Esophagus squamous epithelium (tissue), 5 donors: Measurements from ENCODE around the gene ARHGEF37. TPM values are rescaled to one million over a fixed set of nuclear protein-coding genes. Genes with fewer than 3 reads are reported as not detected.
A peak's percentile ranks its signal among the peaks of the same experiment; 100 is the strongest.

ENCODE experiments used
- DNase-seq: peaks from one replicate; lab custom pipeline; 2025; lab: John Stamatoyannopoulos, UW
- H3K27ac ChIP-seq, 4 donors: fragments of 200-600 bp; sonication (generic); one replicate each; pipeline ENCODE4 v1.5.1; 2016 to 2019; ENCODE audit warnings: mild to moderate bottlenecking in 1 of 4
- H3K27me3 ChIP-seq, 4 donors: fragments of 200-600 bp; sonication (generic); 1 replicate in 3 of 4; 2 replicates in 1 of 4; pipeline versions ENCODE4 v1.5.1 to v1.6.0; 2017 to 2021; ENCODE audit warnings: antibody characterized with exemption in 1 of 4
- H3K36me3 ChIP-seq, 3 donors: fragments of 200-600 bp; sonication (generic); one replicate each; pipeline ENCODE4 v1.5.1; 2016 to 2019
- H3K4me1 ChIP-seq, 3 donors: fragments of 200-600 bp; sonication (generic); one replicate each; pipeline ENCODE4 v1.5.1; 2017 to 2019
- H3K4me3 ChIP-seq, 4 donors: fragments of 200-600 bp; sonication (generic); 1 replicate in 3 of 4; 2 replicates in 1 of 4; pipeline ENCODE4 v1.5.1; 2016 to 2019; ENCODE audit warnings: mild to moderate bottlenecking in 2 of 4, moderate library complexity in 1 of 4
- H3K9me3 ChIP-seq, 3 donors: fragments of 200-600 bp; sonication (generic); one replicate each; pipeline ENCODE4 v1.5.1; 2016 to 2019
- POLR2A ChIP-seq, 4 donors: fragments of 450-650 bp; IDR thresholded peaks; one replicate each; pipeline ENCODE4 v1.6.1; 2017; ENCODE audit warnings: antibody characterized with exemption in 4 of 4, mild to moderate bottlenecking in 4 of 4, moderate library complexity in 3 of 4
- WGBS, 2 donors: methylation state at CpG; one replicate each; pipeline ENCODE4 v1.1.5; 2018; 5-methylcytosine and 5-hydroxymethylcytosine counted together
- intact Hi-C: fragments of 100-400 bp; cut with DNase I; formaldehyde crosslinking; loops from one replicate; pipeline ENCODE4 v1.15.0; 2022
- total RNA-seq, 4 donors: library from RNA; depleted of rRNA; stranded (reverse); fragments of >200 nt; gene quantifications; one replicate each; pipeline ENCODE4 v1.1.0, GENCODE V29; 2016
- TF ChIP-seq, protein P1 (sequence below), 6 experiments: fragments of 450-650 bp in 4 of 6; fragments of 200-600 bp in 2 of 6; sonication (generic) in 2 of 6; IDR thresholded peaks; one replicate each; pipeline ENCODE4 v1.5.1; 2016 to 2019; ENCODE audit warnings: antibody characterized with exemption in 6 of 6, mild to moderate bottlenecking in 4 of 6, moderate library complexity in 4 of 6
- donor health status: DM: yes; HTN: yes; CAD: no.

Gene ARHGEF37
- total RNA-seq, 4 donors from 2014 or later = 14.5 to 29.3 (median 18.0) TPM

DNA sequence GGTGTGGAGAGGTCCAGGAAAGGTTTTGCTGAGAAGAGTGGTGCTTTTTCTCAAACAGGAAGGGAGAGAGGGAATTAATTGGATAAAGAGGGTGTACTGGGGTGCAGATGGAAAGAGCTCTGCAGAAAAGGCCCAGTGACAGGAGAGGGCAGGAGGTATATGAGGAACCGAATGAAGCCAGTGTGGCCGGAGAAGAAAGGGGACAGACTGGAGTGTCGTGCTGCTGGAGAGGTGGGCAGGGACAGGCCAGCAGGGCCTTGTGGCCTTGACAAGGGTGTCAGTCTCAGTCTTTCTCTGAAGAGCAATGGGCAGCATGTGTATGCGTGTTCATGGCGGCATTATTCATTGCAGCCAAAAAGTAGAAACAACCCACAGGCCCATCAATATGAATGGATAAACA, 48.1 kb downstream of the ARHGEF37 start:
- 94% methylated on average over 5 of the region's 5 CpGs for WGBS, 2 donors

DNA sequence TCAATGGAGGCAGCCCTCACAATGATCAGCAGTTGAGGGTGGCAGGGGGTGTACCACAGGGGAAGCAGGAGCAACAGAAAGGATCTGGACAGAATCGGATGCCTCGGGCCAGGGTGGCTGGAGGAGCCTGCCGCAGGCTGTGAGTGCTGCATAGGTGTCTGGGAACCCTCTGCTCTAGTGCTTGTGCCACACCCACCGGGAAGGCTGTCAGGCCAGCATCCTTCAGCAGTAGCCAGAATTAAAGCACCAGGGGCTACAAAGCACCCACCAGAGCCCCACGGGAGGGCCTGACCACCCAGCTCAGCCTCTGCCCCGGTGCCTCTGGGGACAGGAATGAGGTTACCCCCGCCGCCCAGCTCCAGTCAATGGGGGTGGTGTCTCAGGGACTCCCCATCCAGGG, 49.0 kb downstream of the ARHGEF37 start:
- Histone ChIP-seq H3K27ac (peak overlapping the region in 1 of 4 donors; percentile 13), H3K36me3 (peaks cover 0 to 62% (median 3%) of the 10 kb centered on the region in 3 donors), H3K27me3 (no peaks in the 10 kb centered on the region), H3K9me3 (no peaks in the 10 kb centered on the region), H3K4me3 (no peak overlapping the region), H3K4me1 (peaks cover 12 to 43% (median 30%) of the 10 kb centered on the region in 3 donors)
- intact Hi-C loops = no loop called here
- no peak for TF ChIP-seq POLR2A (IDR thresholded peaks at IDR 0.05)
- TF ChIP-seq, protein P1, sequence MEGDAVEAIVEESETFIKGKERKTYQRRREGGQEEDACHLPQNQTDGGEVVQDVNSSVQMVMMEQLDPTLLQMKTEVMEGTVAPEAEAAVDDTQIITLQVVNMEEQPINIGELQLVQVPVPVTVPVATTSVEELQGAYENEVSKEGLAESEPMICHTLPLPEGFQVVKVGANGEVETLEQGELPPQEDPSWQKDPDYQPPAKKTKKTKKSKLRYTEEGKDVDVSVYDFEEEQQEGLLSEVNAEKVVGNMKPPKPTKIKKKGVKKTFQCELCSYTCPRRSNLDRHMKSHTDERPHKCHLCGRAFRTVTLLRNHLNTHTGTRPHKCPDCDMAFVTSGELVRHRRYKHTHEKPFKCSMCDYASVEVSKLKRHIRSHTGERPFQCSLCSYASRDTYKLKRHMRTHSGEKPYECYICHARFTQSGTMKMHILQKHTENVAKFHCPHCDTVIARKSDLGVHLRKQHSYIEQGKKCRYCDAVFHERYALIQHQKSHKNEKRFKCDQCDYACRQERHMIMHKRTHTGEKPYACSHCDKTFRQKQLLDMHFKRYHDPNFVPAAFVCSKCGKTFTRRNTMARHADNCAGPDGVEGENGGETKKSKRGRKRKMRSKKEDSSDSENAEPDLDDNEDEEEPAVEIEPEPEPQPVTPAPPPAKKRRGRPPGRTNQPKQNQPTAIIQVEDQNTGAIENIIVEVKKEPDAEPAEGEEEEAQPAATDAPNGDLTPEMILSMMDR (IDR thresholded peaks at IDR 0.05) = no peak
- 87% methylated on average over 4 to 8 of the region's 8 CpGs for WGBS, 2 donors
- DNase-seq = no peak

More for the DNA sequence above, 48.1 kb downstream of the ARHGEF37 start:
- Histone ChIP-seq H3K27ac (no peak overlapping the region), H3K4me1 (peaks cover 12 to 34% (median 27%) of the 10 kb centered on the region in 3 donors), H3K4me3 (no peak overlapping the region), H3K27me3 (no peaks in the 10 kb centered on the region), H3K9me3 (no peaks in the 10 kb centered on the region), H3K36me3 (peaks cover 0 to 71% (median 6%) of the 10 kb centered on the region in 3 donors)
- TF ChIP-seq, protein P1 (IDR thresholded peaks at IDR 0.05) = no peak
- no peak for TF ChIP-seq POLR2A (IDR thresholded peaks at IDR 0.05)
- DNase-seq = no peak
- intact Hi-C loops = no loop called here

DNA sequence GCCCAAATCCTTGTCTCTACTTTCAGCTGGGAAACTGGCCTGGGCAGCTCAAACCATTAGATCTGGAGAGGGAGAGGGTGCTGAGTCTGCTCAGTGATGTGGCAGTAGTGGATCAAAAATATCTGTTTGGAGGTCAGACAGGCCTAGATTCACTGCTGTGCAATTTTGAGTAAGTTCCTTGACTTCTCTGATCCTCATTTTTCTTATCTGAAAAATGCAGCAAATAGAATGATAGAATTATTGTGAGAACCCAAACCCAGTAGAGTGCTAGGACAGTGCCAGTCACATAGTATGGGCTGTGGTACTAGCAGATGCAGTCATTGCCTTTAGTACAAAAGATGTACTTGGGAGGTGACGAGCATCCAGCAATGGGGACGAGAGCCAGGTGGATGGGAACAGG, 50.2 kb downstream of the ARHGEF37 start:
- 74 to 92% methylated on average over 2 of the region's 2 CpGs for whole genome bisulfite sequencing, 2 donors
- intact Hi-C loops = no loop called here
- TF ChIP-seq, protein P1 (IDR thresholded peaks at IDR 0.05) = no peak
- TF ChIP-seq POLR2A (IDR thresholded peaks at IDR 0.05) = no peak
- H3K4me3 ChIP-seq = no peak overlapping the region
- DNase-seq = no peak
- H3K27ac ChIP-seq = peak overlapping the region; percentile 78 to 88 (median 81)
- peaks cover 0 to 50% (median 0%) of the 10 kb centered on the region in 3 donors for H3K36me3 ChIP-seq
- H3K9me3 ChIP-seq = no peaks in the 10 kb centered on the region
- H3K4me1 ChIP-seq = peaks cover 12 to 52% (median 30%) of the 10 kb centered on the region in 3 donors
- H3K27me3 ChIP-seq = no peaks in the 10 kb centered on the region

DNA sequence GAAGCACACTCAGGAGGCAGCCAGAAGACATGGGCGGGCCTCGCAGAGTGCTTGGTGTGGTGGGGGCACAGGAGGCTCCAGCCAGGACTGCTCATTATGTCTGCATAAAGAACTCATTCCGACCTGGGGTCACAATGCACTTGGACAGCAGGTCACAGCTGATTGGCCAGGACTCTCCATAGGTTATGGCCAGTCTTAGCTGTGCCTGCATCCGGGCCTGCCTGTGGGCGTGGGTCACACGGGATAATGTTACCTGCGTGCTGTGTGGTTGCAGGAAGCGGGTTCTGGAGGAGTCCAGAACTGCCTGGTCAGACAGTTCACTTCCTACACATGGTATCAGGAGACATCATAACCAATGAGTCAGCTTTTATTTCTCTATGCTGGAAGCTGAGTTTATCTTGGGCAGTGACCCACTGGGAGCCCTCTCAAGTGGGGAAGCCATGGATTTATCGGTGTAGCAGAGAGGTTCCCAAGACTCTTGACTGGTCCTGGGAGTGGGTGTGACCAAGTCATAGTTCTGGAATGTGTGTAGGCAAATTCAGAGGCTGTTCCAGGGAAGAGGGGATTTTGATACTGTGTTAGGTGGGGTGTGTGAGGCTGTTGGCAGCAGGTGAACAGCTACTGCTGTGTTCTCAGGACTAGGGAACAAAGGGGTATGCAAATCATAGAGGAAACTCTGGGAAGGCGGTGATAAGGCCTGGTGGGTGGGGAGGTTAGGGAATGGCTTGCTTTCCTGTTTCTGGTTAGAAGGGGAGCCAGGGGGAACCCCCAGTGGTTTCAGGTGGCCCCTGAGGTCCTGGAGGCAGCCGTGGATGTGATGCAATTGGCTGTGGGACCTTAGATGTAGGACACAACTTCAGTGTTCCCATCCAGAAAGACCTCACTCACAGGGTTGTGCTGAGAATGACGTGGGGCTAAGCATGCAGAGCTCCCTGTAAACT, 51.3 kb downstream of the ARHGEF37 start:
- 46% methylated on average over 7 to 12 of the region's 12 CpGs for WGBS, 2 donors
- H3K27me3 ChIP-seq = no peaks in the 10 kb centered on the region
- no peak for DNase-seq
- intact Hi-C loops = no loop called here
- no peak overlapping the region for H3K4me3 ChIP-seq
- peak overlapping the region; percentile 78 to 88 (median 81) for H3K27ac ChIP-seq
- no peak for TF ChIP-seq POLR2A (IDR thresholded peaks at IDR 0.05)
- TF ChIP-seq, protein P1 (IDR thresholded peaks at IDR 0.05) = no peak
- no peaks in the 10 kb centered on the region for H3K9me3 ChIP-seq
- peaks cover 0 to 39% (median 0%) of the 10 kb centered on the region in 3 donors for H3K36me3 ChIP-seq
- H3K4me1 ChIP-seq = peaks cover 12 to 57% (median 30%) of the 10 kb centered on the region in 3 donors
